ENCODE results near the gene NFIA.

The NFIA gene

DNA sequence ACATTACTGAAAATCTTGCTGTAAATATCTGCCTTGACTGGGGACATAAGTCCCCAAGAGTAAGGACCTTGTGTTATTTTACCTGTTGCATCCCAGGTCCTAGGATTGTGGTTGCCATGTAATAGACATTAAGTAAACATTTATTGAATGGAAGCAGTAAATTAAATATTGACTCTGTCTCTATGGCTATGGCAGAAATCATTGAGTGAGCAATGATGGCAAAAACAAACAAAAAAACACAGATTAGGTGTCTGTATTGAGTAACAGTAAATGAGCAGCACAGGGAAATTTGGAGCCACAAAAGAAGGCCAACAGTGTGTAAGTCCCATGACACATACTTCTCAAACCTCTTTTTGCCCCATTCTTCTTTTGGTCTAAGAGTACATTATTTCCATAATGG is 240.4 kb downstream of the NFIA start:
- TF ChIP-seq, protein P1, sequence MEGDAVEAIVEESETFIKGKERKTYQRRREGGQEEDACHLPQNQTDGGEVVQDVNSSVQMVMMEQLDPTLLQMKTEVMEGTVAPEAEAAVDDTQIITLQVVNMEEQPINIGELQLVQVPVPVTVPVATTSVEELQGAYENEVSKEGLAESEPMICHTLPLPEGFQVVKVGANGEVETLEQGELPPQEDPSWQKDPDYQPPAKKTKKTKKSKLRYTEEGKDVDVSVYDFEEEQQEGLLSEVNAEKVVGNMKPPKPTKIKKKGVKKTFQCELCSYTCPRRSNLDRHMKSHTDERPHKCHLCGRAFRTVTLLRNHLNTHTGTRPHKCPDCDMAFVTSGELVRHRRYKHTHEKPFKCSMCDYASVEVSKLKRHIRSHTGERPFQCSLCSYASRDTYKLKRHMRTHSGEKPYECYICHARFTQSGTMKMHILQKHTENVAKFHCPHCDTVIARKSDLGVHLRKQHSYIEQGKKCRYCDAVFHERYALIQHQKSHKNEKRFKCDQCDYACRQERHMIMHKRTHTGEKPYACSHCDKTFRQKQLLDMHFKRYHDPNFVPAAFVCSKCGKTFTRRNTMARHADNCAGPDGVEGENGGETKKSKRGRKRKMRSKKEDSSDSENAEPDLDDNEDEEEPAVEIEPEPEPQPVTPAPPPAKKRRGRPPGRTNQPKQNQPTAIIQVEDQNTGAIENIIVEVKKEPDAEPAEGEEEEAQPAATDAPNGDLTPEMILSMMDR (conservative IDR thresholded peaks at IDR 0.05; ENCODE audit: low read length) = no peak
- DNase-seq (ENCODE audit: low read depth) = no peak
- H3K4me3 ChIP-seq (ENCODE audit: low read length) = no peak overlapping the region

DNA sequence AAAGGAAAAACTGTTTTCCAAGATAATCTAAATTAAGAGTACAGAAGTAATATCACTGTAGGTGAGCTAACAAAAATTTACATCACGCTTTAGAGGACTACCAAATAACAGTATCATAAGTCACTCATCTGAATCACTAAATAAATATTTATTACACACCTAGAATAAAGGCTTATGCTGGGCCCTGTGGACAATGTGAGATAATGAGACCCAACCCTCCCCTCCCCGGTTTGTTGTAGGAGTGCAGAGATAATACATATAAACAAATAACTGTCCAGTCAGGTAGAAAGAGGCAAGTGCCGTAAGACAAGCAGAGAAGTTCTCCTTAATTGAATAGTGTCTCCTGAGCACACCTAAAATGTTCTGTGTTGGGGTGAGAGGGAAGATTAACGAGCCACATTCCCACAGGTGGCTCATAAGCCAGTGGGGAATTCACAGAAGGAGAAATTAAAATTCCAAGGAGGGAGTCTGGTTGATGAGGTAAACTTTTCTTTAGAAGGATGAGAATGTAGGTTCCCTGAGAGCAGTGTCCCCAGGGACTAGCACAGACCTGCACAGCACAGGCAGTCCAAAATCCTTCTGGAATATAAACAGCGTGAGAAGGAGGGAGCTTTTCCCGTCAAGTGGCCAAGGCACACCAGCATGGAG is 241.4 kb downstream of the NFIA start:
- TF ChIP-seq, protein P1 (conservative IDR thresholded peaks at IDR 0.05; ENCODE audit: low read length) = no peak
- no peak overlapping the region for H3K4me3 ChIP-seq (ENCODE audit: low read length)
- DNase-seq (ENCODE audit: low read depth) = no peak

DNA sequence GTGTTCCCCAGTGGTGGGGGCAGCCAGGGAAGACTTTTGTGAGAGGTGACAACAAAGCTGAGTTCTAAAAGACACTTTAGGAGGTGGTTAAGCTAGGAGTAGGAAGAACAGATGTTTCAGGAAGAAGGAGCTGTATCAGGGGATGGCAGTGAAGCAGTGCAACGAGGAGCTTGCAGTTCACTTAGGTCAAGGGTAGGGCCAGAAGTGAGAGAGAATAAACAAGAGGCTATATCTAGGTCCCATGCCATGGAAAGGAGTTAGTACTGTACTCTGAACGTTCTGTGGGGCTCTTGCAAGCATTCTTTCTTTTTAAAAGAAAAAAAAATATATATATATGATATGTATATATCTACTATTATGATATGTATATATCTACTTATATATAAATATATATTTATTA is 244.4 kb downstream of the NFIA start:
- no peak for DNase-seq (ENCODE audit: low read depth)
- TF ChIP-seq, protein P1 (conservative IDR thresholded peaks at IDR 0.05; ENCODE audit: low read length) = no peak
- no peak overlapping the region for H3K4me3 ChIP-seq (ENCODE audit: low read length)

DNA sequence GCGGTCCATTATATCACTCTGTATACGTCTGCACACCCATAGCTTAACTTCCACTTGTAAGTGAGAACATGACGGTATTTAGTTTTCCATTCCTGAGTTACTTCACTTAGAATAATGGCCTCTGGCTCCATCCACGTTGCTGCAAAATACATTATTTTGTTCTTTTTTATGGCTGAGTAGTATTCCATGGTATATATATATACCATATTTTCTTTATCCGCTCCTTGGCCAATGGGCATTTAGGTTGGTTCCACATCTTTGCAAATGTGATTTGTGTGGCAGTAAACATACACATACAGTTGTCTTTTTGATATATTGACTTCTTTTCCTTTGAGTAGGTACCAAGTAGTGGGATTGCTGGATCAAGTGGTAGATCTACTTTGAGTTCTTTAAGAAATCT is 245.1 kb downstream of the NFIA start:
- TF ChIP-seq, protein P1 (conservative IDR thresholded peaks at IDR 0.05; ENCODE audit: low read length) = no peak
- H3K4me3 ChIP-seq (ENCODE audit: low read length) = no peak overlapping the region
- DNase-seq (ENCODE audit: low read depth) = no peak

DNA sequence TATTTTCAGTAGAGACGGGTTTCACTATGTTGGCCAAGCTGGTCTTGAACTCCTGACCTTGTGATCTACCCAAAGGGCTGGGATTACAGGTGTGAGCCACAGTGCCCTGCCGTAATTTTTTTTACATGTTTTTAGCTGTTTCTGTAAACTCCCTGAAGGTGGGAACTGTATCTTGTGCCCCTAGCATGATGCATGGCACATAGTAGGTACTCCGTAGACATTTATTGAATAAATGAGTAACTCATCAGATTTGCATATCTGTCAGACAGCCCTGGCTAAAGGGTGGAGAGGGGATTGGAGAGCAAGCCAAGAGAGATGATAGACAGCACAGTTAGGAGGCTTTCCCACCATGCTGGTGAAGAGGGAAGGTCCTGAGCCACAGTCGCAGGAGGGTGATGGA is 247.2 kb downstream of the NFIA start:
- no peak for DNase-seq (ENCODE audit: low read depth)
- H3K4me3 ChIP-seq (ENCODE audit: low read length) = no peak overlapping the region
- TF ChIP-seq, protein P1 (conservative IDR thresholded peaks at IDR 0.05; ENCODE audit: low read length) = no peak

DNA sequence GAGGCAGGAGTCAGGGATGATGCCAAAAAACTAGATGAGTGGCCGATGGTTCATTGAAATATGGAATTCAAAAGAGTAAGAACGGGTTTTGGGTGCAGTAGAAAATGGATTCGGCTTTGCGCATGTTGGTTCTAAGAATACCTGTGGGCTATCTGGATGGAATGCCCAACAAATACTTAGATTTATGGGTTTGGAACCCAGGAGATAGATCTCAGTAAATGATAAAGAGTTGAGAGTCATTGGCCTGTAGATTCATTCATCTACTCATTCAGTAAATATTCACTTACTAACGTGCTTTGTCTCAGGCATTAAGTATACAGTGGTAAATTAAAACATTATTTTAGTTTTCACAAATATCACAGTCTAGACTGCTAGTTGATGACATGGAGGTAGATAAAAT is 247.7 kb downstream of the NFIA start:
- TF ChIP-seq, protein P1 (conservative IDR thresholded peaks at IDR 0.05; ENCODE audit: low read length) = no peak

DNA sequence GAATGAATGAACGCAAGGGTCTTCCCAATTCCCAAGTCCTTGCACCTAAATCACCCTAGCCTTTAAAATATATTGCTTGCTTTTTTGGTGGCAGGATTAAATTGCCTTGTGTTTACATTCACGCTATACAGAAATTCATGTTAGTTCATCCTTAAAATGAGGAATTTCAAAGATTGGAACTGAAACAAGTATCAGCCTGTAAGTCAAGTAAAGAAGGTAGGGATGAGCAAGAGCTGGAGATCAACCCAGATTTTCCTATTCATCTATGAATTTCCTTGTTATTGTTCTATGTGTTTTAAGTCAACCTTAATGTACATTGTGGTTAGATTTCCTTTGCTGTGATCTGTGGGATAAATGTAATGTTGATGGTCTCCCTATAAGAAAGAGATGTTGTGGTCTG is 248.2 kb downstream of the NFIA start:
- DNase-seq (ENCODE audit: low read depth) = no peak
- no peak overlapping the region for H3K4me3 ChIP-seq (ENCODE audit: low read length)
- TF ChIP-seq, protein P1 (conservative IDR thresholded peaks at IDR 0.05; ENCODE audit: low read length) = no peak

More for the DNA sequence above, 247.7 kb downstream of the NFIA start:
- no peak overlapping the region for H3K4me3 ChIP-seq (ENCODE audit: low read length)
- DNase-seq (ENCODE audit: low read depth) = no peak

Data from AG10803 (cell line).